ENCODE results near the gene ZFP36L2. TPM values are rescaled to one million over a fixed set of nuclear protein-coding genes. Genes with fewer than 3 reads are reported as not detected.
"Not testable (repeated sequence)": the region's sequence is repeated elsewhere in the genome, so short reads cannot be mapped to it uniquely, and the experiment has no call there.

ZFP36L2 gene
- total and polyA plus RNA-seq, 5 donors from 2014 or later: 119 to 874 (median 135) TPM

DNA sequence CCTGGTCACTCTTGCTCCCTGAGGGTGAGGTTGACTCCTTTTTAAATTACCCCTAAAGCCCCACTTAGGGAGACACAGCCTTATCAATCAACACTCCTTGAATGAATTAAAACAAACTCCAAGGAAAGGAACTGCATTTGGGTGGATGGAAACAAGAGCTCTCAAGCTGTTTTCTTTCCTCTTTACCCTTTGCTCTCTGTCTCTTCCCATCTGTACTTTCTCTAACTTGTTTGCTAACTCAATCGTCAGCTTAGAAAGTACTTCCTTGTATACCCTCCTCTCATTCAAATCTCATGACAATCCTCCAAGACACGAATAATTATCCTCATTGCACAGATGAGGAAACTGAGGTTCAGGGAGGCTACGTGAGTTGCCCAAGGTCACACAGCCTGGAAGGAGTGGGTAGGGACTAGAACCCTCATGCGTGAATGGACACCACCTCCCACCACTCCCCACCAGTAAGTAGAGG lies 32.7 kb downstream of the ZFP36L2 start:
- Mint-ChIP-seq H3K9me3 (no peaks in the 10 kb centered on the region), H3K27me3 (no peaks in the 10 kb centered on the region), H3K4me3 (peak overlapping the region in 3 of 4 donors; percentile 72 to 87 (median 85)), H3K4me1 (peaks cover 5 to 73% (median 46%) of the 10 kb centered on the region in 4 donors), H3K27ac (peak overlapping the region; percentile 99), H3K36me3 (peaks cover 3% of the 10 kb centered on the region)
- Histone ChIP-seq H3K36me3 (ENCODE audit: control insufficient read depth, insufficient read depth, low read length) (no peaks in the 10 kb centered on the region), H3K27ac (ENCODE audit: insufficient read depth, low read length, poor library complexity, severe bottlenecking) (peak overlapping the region; percentile 96), H3K4me1 (ENCODE audit: control insufficient read depth, insufficient read depth, low read length, poor library complexity, severe bottlenecking) (peaks cover 55% of the 10 kb centered on the region), H3K27me3 (ENCODE audit: control insufficient read depth, insufficient read depth, low read length) (no peaks in the 10 kb centered on the region), H3K4me3 (ENCODE audit: low read depth, low read length) (peak overlapping the region; percentile 51), H3K9me3 (ENCODE audit: control insufficient read depth in 2 of 2, low read length in 2 of 2) (no peaks in the 10 kb centered on the region)
- no peak for DNase-seq
- ATAC-seq (ENCODE audit: low read depth in 2 of 2): no peak

GRCh38 chr2:43192744-43193651 lies 33.4 kb downstream of the ZFP36L2 start:
- Mint-ChIP-seq H3K4me3 (peak overlapping the region; percentile 10 to 87 (median 78)), H3K4me1 (peaks cover 5 to 75% (median 46%) of the 10 kb centered on the region in 4 donors), H3K27ac (peak overlapping the region; percentile 99), H3K27me3 (no peaks in the 10 kb centered on the region), H3K9me3 (no peaks in the 10 kb centered on the region), H3K36me3 (peaks cover 3% of the 10 kb centered on the region)
- H3K4me1 ChIP-seq (ENCODE audit: control insufficient read depth, insufficient read depth, low read length, poor library complexity, severe bottlenecking): peaks cover 55% of the 10 kb centered on the region
- H3K27me3 ChIP-seq (ENCODE audit: control insufficient read depth, insufficient read depth, low read length): no peaks in the 10 kb centered on the region
- peak overlapping the region; percentile 96 for H3K27ac ChIP-seq (ENCODE audit: insufficient read depth, low read length, poor library complexity, severe bottlenecking)
- no peaks in the 10 kb centered on the region for H3K36me3 ChIP-seq (ENCODE audit: control insufficient read depth, insufficient read depth, low read length)
- DNase-seq (no peak), ATAC-seq (ENCODE audit: low read depth in 2 of 2) (no peak)
- H3K4me3 ChIP-seq (ENCODE audit: low read depth, low read length): peak overlapping the region; percentile 51
- no peaks in the 10 kb centered on the region for H3K9me3 ChIP-seq (ENCODE audit: control insufficient read depth in 2 of 2, low read length in 2 of 2)

DNA sequence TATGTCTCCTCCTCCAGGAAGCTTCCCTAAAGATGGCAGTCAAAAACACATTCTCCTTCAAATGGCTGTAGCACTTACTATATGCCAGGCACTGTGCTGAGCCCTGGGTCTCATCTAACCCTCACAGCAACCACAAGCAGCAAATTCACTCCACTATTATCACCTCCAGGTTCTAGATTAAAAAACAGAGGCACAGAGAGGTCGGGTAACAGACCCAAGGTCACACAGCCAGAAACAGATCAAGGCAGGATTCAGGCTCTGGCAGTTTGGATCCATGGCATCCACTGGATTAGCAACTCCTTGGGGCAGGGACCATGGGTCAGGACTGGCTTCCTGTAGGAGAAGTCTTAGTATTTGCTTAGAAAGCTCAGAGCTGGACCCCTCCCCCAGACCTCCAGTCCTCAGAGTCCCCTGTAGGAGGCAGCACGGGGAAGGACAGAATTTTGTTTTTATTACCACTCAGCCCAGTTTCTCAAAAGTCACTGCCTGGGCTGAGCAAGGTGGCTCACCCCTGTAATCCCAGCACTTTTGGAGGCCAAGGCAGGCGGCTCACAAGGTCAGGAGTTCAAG lies 34.4 kb downstream of the ZFP36L2 start:
- H3K4me3 Mint-ChIP-seq: peak overlapping the region in 3 of 4 donors; percentile 33 to 72 (median 67)

GRCh38 chr2:43190311-43191052 lies 35.9 kb downstream of the ZFP36L2 start:
- no peaks in the 10 kb centered on the region for H3K9me3 Mint-ChIP-seq
- Histone ChIP-seq H3K4me3 (ENCODE audit: low read depth, low read length) (no peak overlapping the region), H3K9me3 (ENCODE audit: control insufficient read depth in 2 of 2, low read length in 2 of 2) (no peaks in the 10 kb centered on the region), H3K36me3 (ENCODE audit: control insufficient read depth, insufficient read depth, low read length) (no peaks in the 10 kb centered on the region), H3K4me1 (ENCODE audit: control insufficient read depth, insufficient read depth, low read length, poor library complexity, severe bottlenecking) (peaks cover 46% of the 10 kb centered on the region), H3K27me3 (ENCODE audit: control insufficient read depth, insufficient read depth, low read length) (no peaks in the 10 kb centered on the region), H3K27ac (ENCODE audit: insufficient read depth, low read length, poor library complexity, severe bottlenecking) (no peak overlapping the region)
- H3K27ac Mint-ChIP-seq: peak overlapping the region in 1 of 3 donors; percentile 72
- peaks cover 5 to 75% (median 36%) of the 10 kb centered on the region in 4 donors for H3K4me1 Mint-ChIP-seq
- H3K4me3 Mint-ChIP-seq: no peak overlapping the region
- no peaks in the 10 kb centered on the region for H3K36me3 Mint-ChIP-seq
- ATAC-seq (ENCODE audit: low read depth in 2 of 2): no peak
- no peak for DNase-seq
- H3K27me3 Mint-ChIP-seq: no peaks in the 10 kb centered on the region

More for the DNA sequence above, 34.4 kb downstream of the ZFP36L2 start:
- peak in 1 of 3 donors; percentile 58 for DNase-seq
- H3K4me1 Mint-ChIP-seq: peaks cover 5 to 77% (median 41%) of the 10 kb centered on the region in 4 donors
- Histone ChIP-seq H3K4me3 (ENCODE audit: low read depth, low read length) (no peak overlapping the region), H3K27me3 (ENCODE audit: control insufficient read depth, insufficient read depth, low read length) (no peaks in the 10 kb centered on the region), H3K9me3 (ENCODE audit: control insufficient read depth in 2 of 2, low read length in 2 of 2) (no peaks in the 10 kb centered on the region), H3K27ac (ENCODE audit: insufficient read depth, low read length, poor library complexity, severe bottlenecking) (peak overlapping the region; percentile 96), H3K36me3 (ENCODE audit: control insufficient read depth, insufficient read depth, low read length) (no peaks in the 10 kb centered on the region), H3K4me1 (ENCODE audit: control insufficient read depth, insufficient read depth, low read length, poor library complexity, severe bottlenecking) (peaks cover 50% of the 10 kb centered on the region)
- H3K27ac Mint-ChIP-seq: peak overlapping the region; percentile 88 to 99 (median 99)
- peaks cover 3% of the 10 kb centered on the region for H3K36me3 Mint-ChIP-seq
- H3K9me3 Mint-ChIP-seq: no peaks in the 10 kb centered on the region
- no peaks in the 10 kb centered on the region for H3K27me3 Mint-ChIP-seq
- no peak for ATAC-seq (ENCODE audit: low read depth in 2 of 2)

- not testable (repeated sequence) for DNase-seq; H3K27me3 Mint-ChIP-seq; H3K4me3 ChIP-seq (ENCODE audit: low read depth, low read length); H3K9me3 ChIP-seq (ENCODE audit: control insufficient read depth in 2 of 2, low read length in 2 of 2); H3K9me3 Mint-ChIP-seq; H3K36me3 Mint-ChIP-seq; H3K27me3 ChIP-seq (ENCODE audit: control insufficient read depth, insufficient read depth, low read length); H3K27ac ChIP-seq (ENCODE audit: insufficient read depth, low read length, poor library complexity, severe bottlenecking); ATAC-seq (ENCODE audit: low read depth in 2 of 2); H3K36me3 ChIP-seq (ENCODE audit: control insufficient read depth, insufficient read depth, low read length)
- H3K27ac Mint-ChIP-seq: peak overlapping the region in 2 of 3 donors; percentile 71 to 72
- H3K4me1 Mint-ChIP-seq: peaks cover 5 to 75% (median 35%) of the 10 kb centered on the region in 4 donors
- H3K4me1 ChIP-seq (ENCODE audit: control insufficient read depth, insufficient read depth, low read length, poor library complexity, severe bottlenecking): peaks cover 40% of the 10 kb centered on the region
- H3K4me3 Mint-ChIP-seq: peak overlapping the region in 1 of 4 donors; percentile 21
These were observed 36.5 kb downstream of the ZFP36L2 start for GRCh38 chr2:43189861-43190260.

DNA sequence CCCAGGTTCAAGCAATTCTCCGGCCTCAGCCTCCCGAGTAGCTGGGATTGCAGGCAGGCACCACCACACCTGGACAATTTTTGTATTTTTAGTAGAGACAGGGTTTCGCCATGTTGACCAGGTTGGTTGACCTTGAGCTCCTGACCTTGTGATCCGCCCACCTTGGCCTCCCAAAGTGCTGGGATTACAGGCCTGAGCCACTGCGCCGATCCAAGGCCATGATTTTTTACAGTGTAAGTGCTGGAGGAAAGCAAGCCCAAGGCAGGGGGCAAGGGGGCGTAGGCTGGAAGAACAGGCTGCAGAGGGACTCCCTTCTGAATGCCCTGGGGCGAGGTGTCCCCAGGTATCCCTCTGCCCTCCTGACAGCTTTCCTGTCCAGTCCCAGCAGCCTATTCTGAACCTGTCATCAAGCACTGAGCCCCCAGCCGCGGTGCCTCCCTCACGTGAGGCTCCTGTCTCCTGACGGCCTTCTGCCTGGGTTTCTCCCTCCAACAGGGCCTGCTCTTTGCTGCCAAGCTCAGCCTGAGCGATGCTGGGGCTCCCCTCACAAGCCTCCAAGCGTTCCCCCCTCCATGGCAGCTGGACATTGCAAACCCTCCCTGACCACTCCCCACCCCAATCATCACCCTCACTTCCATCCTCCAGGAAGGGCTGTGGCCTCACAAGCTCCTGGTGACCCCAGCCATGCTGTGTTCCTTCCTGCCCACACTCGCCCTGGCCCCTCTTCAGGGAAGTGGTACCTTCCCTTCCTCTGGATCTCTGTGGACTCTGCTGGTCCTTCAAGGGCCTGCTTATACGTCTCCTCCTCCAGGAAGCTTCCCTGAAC lies 37.6 kb downstream of the ZFP36L2 start:
- H3K4me3 Mint-ChIP-seq: peak overlapping the region in 1 of 4 donors; percentile 35
- no peak for DNase-seq
- H3K4me1 ChIP-seq (ENCODE audit: control insufficient read depth, insufficient read depth, low read length, poor library complexity, severe bottlenecking): peaks cover 34% of the 10 kb centered on the region
- H3K27me3 ChIP-seq (ENCODE audit: control insufficient read depth, insufficient read depth, low read length): no peaks in the 10 kb centered on the region
- no peaks in the 10 kb centered on the region for H3K9me3 Mint-ChIP-seq
- no peaks in the 10 kb centered on the region for H3K36me3 ChIP-seq (ENCODE audit: control insufficient read depth, insufficient read depth, low read length)
- H3K36me3 Mint-ChIP-seq: no peaks in the 10 kb centered on the region
- no peaks in the 10 kb centered on the region for H3K9me3 ChIP-seq (ENCODE audit: control insufficient read depth in 2 of 2, low read length in 2 of 2)
- ATAC-seq (ENCODE audit: low read depth in 2 of 2): no peak
- peak overlapping the region in 1 of 3 donors; percentile 76 for H3K27ac Mint-ChIP-seq
- H3K27me3 Mint-ChIP-seq: no peaks in the 10 kb centered on the region
- no peak overlapping the region for H3K4me3 ChIP-seq (ENCODE audit: low read depth, low read length)
- H3K27ac ChIP-seq (ENCODE audit: insufficient read depth, low read length, poor library complexity, severe bottlenecking): no peak overlapping the region
- peaks cover 3 to 72% (median 30%) of the 10 kb centered on the region in 4 donors for H3K4me1 Mint-ChIP-seq
